GM21423 (cell line): ENCODE results near the gene RFXANK.

Experiments
- ATAC-seq: cut with Tn5 transposase; IDR thresholded peaks from one replicate; pipeline ENCODE4 v1.9.1; 2021; ENCODE audit warnings: mild to moderate bottlenecking, moderate library complexity; ENCODE audit not compliant: unreplicated experiment

RFXANK gene

GRCh38 chr19:19226663-19227062, 34.6 kb downstream of the RFXANK start:
- ATAC-seq, result no peak

DNA sequence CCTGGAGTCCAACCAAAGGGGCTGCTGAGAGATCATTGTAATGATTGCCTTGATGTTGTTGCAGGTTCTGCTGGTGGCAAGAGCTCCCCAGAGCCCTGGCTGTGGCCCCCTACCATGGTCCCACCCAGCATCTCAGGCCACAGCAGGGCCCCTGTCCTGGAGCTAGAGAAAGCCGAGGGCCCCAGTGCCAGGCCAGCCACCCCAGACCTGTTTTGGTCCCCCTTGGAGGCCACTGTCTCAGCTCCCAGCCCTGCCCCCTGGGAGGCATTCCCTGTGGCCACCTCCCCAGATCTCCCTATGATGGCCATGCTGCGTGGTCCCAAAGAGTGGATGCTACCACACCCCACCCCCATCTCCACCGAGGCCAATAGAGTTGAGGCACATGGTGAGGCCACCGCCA, 35.2 kb downstream of the RFXANK start:
- no peak for ATAC-seq

DNA sequence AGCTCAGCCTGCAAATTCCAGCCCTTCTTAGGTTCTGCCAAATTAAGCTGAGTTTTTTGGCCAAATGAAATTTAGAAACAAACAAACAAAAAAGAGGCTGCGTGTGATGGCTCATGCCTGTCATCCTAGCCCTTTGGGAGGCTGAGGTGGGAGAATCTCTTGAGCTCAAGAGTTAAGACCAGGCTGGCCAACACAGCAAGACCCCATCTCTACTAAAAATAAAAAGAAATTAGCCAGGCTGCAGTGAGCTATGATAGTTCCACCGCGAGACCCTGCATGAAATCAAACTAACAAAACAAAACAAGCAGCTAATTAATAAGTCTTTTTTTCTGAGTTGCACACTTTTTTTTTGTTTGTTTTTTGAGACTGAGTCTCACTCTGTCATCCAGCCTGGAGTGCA, 37.6 kb downstream of the RFXANK start:
- no peak for ATAC-seq

DNA sequence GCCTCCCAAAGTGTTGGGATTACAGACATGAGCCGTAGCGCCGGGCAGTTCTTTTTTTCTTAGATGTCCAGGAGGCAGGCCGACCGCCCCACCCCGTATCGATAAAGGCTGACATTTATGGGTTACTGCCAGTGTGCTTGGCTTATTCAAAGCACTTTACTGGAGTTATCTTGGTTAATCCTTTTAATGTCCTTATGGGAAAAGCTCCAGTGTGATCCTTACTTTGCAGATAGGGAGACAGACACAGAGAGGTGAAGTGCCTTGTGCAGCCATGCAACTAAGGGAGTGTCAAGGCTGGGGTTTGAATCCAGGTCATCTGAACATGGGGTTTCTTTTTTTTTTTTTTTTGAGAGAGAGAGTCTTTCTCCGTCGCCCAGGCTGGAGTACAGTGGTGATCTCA, 38.9 kb downstream of the RFXANK start:
- ATAC-seq, result no peak

DNA sequence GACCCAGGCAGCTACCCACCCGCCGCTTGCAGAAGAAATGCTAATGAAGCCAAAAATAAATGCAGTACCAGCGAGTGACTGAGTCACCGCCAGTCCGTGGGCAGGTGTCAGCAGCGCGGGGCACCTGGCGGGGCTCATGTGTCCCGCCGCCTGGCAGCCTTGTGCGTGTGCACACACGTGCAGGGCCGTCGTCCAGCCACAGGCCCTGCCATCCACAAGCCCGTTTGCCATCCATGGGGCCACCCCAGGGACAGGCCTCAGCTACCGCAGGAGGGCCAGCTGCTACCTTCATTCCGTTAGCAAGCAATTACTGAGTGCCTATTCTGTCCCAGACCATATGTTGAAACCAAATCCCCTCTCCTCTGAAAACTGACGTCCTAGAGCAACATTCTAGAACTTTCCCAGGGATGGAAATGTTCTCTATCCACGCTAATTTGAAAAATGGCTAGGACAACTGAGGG, 40.2 kb downstream of the RFXANK start:
- ATAC-seq, result no peak

DNA sequence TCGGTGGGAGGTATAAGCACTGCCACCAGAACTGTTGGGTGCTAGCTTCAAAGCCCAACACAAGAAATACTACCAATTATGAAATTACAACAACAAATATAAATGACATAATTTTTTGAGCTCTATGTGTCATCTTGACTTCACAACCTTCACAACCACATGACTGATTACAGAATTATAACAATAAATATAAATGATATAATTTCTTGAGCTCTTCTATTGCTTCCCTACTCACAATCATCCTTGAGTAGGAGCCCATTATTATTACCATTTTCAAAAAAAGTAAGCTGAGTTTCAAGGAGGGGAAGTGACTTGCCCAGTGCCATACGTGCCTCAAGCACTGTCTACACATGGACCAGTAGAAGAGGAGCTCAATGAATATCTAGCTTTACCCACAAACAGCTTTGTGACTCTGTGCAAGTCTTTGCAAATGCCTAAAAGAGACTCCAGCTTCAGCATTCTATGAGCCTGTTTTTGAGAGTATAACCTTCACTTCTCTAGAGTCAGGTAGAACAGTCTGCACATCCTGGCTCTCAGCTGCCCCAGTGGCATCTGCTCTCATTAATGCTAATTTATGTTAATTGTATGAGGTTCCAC, 42.3 kb downstream of the RFXANK start:
- ATAC-seq, result no peak

GRCh38 chr19:19236173-19236572, 44.1 kb downstream of the RFXANK start:
- ATAC-seq, result no peak

GRCh38 chr19:19238126-19238894, 46.3 kb downstream of the RFXANK start:
- no peak for ATAC-seq

- no peak for ATAC-seq
Measured at GRCh38 chr19:19239675-19240074, 47.6 kb downstream of the RFXANK start.

DNA sequence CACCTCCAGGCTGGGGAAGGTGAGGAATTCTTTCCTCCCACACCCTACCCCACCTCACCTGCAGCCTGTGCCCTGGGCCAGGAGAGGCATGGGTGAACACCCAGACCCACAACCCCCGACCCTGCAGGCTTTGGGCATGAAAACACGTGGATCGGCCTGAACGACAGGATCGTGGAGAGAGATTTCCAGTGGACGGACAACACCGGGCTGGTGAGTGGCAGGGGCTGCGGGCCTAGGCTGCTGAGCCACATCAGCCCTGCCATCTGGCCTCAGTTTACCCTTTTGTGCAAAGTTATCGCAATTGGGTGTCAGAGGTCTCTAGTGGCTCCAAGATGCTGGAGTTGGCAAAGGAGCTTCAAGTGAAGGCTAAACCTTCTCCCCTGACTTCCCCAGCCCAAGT, 48.4 kb downstream of the RFXANK start:
- no peak for ATAC-seq

DNA sequence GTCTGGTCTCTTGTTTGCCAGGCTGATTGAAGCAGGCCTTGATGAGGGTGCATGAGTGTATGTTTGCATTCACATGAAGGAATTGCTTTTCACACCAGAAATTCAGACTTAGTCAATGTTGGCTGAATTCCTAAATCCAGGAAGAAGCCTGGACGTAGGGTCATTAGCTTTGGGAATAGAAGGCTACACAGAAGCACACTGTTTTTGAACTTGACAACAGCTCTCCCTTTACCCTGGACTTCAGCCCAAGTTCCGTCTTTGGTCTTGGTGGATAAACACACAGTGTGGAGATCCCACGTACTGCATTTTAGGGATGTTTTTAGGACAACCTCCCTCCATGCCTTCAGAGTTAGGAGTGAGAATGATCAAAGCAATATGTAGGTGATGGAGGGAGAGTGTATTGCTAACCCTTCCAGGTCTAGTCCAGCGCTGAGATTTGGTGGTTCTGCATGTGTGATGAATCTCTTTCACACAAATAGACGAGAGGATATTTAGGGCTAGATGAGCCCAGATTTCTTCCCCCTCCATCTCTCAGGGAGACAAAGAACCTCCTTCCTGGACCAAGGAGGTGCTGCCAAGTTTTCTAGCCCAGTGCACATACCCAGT, 58.2 kb downstream of the RFXANK start:
- ATAC-seq, result no peak
